HG03469 (cell line): ENCODE data around the gene TMEM171.

ENCODE experiments used
- ATAC-seq: cut with Tn5 transposase; IDR thresholded peaks from one replicate; pipeline ENCODE4 v1.9.1; 2021; ENCODE audit warnings: mild to moderate bottlenecking, moderate library complexity, moderate number of reproducible peaks; ENCODE audit not compliant: unreplicated experiment

The TMEM171 gene

GRCh38 chr5:73151766-73152410, 31.5 kb downstream of the TMEM171 start:
- no peak for ATAC-seq

- ATAC-seq, result no peak
Measured at GRCh38 chr5:73152411-73153388, 32.3 kb downstream of the TMEM171 start.

GRCh38 chr5:73153513-73153912, 33.1 kb downstream of the TMEM171 start:
- ATAC-seq, result no peak

- ATAC-seq, result no peak
Measured at GRCh38 chr5:73154208-73155006, 34.0 kb downstream of the TMEM171 start.

- ATAC-seq, result no peak
Measured at GRCh38 chr5:73155271-73156222, 35.2 kb downstream of the TMEM171 start.

- ATAC-seq, result no peak
Measured at GRCh38 chr5:73157414-73158303, 37.3 kb downstream of the TMEM171 start.

- no peak for ATAC-seq
Measured at GRCh38 chr5:73158313-73158712, 37.9 kb downstream of the TMEM171 start.

GRCh38 chr5:73160239-73160671, 39.9 kb downstream of the TMEM171 start:
- ATAC-seq, result peak; percentile 69

GRCh38 chr5:73170522-73170921, 50.1 kb downstream of the TMEM171 start:
- ATAC-seq, result no peak

- no peak for ATAC-seq
Measured at GRCh38 chr5:73171495-73171894, 51.1 kb downstream of the TMEM171 start.

- ATAC-seq, result no peak
Measured at GRCh38 chr5:73172951-73173350, 52.6 kb downstream of the TMEM171 start, which contains the start of gene TMEM174. TMEM174 (plus strand) TSS chr5:73173193; CDS start chr5:73173244, 51 bp downstream.

- ATAC-seq, result no peak
Measured at GRCh38 chr5:73174100-73174815, 53.9 kb downstream of the TMEM171 start.

- no peak for ATAC-seq
Measured at GRCh38 chr5:73176250-73176649, 55.9 kb downstream of the TMEM171 start.

GRCh38 chr5:73178265-73178664, 57.9 kb downstream of the TMEM171 start:
- ATAC-seq, result no peak

- no peak for ATAC-seq
Measured at GRCh38 chr5:73179730-73180129, 59.4 kb downstream of the TMEM171 start.

- ATAC-seq, result no peak
Measured at GRCh38 chr5:73180566-73180965, 60.2 kb downstream of the TMEM171 start.
